Right atrium auricular region (tissue), 2 donors: ENCODE data around the gene COL28A1. TPM values are rescaled to one million over a fixed set of nuclear protein-coding genes. Genes with fewer than 3 reads are reported as not detected.

Experiments
- DNase-seq: peaks from one replicate; pipeline ENCODE4 v3.0.0-alpha.2; 2019; ENCODE audit warnings: low spot score
- H3K27ac ChIP-seq, 2 donors: fragments of 200-600 bp; sonication (generic); 1 replicate in 1 of 2; 2 replicates in 1 of 2; pipeline ENCODE4 v1.5.1; 2016 to 2019
- H3K27me3 ChIP-seq, 2 donors: fragments of 200-600 bp; sonication (generic); one replicate each; pipeline versions ENCODE4 v1.5.1 to v1.6.0; 2017 to 2019
- H3K36me3 ChIP-seq: fragments of 200-600 bp; sonication (generic); one replicate; pipeline ENCODE4 v1.5.1; 2016
- H3K4me1 ChIP-seq, 2 donors: fragments of 200-600 bp; sonication (generic); one replicate each; pipeline versions ENCODE4 v1.5.1 to v1.6.0; 2017 to 2019
- H3K4me3 ChIP-seq, 2 donors: fragments of 200-600 bp; sonication (generic); 1 replicate in 1 of 2; 2 replicates in 1 of 2; pipeline ENCODE4 v1.5.1; 2017 to 2019; ENCODE audit warnings: mild to moderate bottlenecking in 1 of 2, moderate library complexity in 1 of 2
- H3K9me3 ChIP-seq, 2 donors: fragments of 200-600 bp; sonication (generic); one replicate each; pipeline ENCODE4 v1.5.1; 2019
- total RNA-seq, 2 donors: library from RNA; depleted of rRNA; stranded (reverse); fragments of >200 nt; gene quantifications; one replicate each; pipeline ENCODE4 v1.1.0, GENCODE V29; 2016
- TF ChIP-seq, protein P1 (sequence below), 2 donors: fragments of 200-600 bp; sonication (generic); IDR thresholded peaks; one replicate each; pipeline ENCODE4 v1.5.1; 2019; ENCODE audit warnings: antibody characterized with exemption in 2 of 2

COL28A1 gene
- total RNA-seq, 2 donors from 2014 or later = 1.5 to 2.3 TPM

DNA sequence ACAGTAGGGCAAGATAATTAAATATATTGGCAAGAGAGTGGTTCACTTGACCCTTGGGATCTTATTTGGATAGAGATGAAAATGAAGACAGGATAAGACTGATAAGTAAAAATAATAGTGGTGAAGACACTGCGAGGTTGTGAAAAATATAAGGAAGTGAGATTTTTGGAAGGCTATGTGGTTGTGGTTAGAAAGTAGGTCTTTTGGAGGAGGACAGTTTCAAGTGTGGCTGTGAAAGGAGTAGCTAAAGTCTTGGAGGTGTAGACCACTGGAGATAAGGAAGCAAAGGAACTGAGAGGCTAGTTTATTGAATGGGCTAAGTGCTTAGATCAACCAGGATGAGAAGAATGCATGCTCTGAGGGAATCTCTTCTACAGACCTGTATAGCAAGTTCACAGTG is 42.2 kb upstream of the COL28A1 start:
- peaks cover 7% of the 10 kb centered on the region for H3K36me3 ChIP-seq
- no peaks in the 10 kb centered on the region for H3K27me3 ChIP-seq
- H3K4me1 ChIP-seq = no peaks in the 10 kb centered on the region
- H3K4me3 ChIP-seq = no peak overlapping the region
- TF ChIP-seq, protein P1, sequence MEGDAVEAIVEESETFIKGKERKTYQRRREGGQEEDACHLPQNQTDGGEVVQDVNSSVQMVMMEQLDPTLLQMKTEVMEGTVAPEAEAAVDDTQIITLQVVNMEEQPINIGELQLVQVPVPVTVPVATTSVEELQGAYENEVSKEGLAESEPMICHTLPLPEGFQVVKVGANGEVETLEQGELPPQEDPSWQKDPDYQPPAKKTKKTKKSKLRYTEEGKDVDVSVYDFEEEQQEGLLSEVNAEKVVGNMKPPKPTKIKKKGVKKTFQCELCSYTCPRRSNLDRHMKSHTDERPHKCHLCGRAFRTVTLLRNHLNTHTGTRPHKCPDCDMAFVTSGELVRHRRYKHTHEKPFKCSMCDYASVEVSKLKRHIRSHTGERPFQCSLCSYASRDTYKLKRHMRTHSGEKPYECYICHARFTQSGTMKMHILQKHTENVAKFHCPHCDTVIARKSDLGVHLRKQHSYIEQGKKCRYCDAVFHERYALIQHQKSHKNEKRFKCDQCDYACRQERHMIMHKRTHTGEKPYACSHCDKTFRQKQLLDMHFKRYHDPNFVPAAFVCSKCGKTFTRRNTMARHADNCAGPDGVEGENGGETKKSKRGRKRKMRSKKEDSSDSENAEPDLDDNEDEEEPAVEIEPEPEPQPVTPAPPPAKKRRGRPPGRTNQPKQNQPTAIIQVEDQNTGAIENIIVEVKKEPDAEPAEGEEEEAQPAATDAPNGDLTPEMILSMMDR (IDR thresholded peaks at IDR 0.05) = no peak
- DNase-seq = no peak
- no peak overlapping the region for H3K27ac ChIP-seq
- no peaks in the 10 kb centered on the region for H3K9me3 ChIP-seq

- Histone ChIP-seq H3K27me3 (no peaks in the 10 kb centered on the region), H3K9me3 (no peaks in the 10 kb centered on the region), H3K36me3 (peaks cover 7% of the 10 kb centered on the region), H3K27ac (no peak overlapping the region), H3K4me3 (no peak overlapping the region), H3K4me1 (no peaks in the 10 kb centered on the region)
- TF ChIP-seq, protein P1 (IDR thresholded peaks at IDR 0.05) = no peak
- no peak for DNase-seq
These were observed 40.7 kb upstream of the COL28A1 start for GRCh38 chr7:7576344-7576743.

- H3K36me3 ChIP-seq = peaks cover 7% of the 10 kb centered on the region
- peaks cover 0 to 11% of the 10 kb centered on the region in 2 donors for H3K4me1 ChIP-seq
- no peaks in the 10 kb centered on the region for H3K27me3 ChIP-seq
- TF ChIP-seq, protein P1 (IDR thresholded peaks at IDR 0.05) = no peak
- no peak overlapping the region for H3K4me3 ChIP-seq
- H3K27ac ChIP-seq = no peak overlapping the region
- H3K9me3 ChIP-seq = no peaks in the 10 kb centered on the region
- DNase-seq = no peak
These were observed 38.0 kb upstream of the COL28A1 start for GRCh38 chr7:7573701-7574100.

DNA sequence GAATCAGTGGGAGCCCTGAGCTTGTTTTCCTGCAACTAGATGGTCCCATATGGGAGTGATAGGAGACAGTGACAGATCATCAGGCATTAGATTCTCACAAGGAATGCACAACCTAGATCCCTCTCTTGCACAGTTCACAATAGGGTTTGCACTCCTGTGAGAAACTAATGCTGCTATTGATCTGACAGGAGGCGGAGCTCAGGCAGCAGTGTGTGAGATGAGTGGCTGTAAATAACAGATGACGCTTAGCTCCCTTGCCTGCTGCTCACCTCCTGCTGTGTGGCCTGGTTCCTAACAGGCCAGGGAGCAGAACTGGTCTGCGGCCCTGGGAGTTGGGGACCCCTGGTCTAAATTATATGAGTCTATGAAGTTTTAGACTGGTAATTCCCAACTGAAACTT is 34.9 kb upstream of the COL28A1 start:
- Histone ChIP-seq H3K4me1 (peaks cover 0 to 29% of the 10 kb centered on the region in 2 donors), H3K4me3 (no peak overlapping the region), H3K9me3 (no peaks in the 10 kb centered on the region), H3K27ac (no peak overlapping the region), H3K36me3 (peaks cover 7% of the 10 kb centered on the region), H3K27me3 (no peaks in the 10 kb centered on the region)
- DNase-seq = no peak
- TF ChIP-seq, protein P1 (IDR thresholded peaks at IDR 0.05) = no peak

DNA sequence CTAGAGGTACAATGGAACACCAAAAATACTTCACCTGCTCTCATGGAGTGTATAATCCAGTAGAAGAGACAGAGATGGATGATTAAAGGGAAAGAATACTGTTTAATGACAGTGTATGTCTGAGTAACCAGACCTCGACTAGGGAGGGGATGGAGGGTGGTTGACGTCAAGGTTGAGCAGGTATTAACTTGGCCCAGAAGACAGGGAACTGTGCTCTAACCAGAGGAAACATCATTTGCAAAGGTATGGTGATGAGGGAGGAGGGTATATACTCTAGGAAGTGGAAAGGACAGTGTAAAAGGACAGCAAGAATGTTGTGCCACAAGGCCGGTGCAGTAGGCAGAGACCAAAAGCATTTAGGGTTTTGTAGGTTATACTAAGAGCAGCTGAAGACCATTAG is 33.9 kb upstream of the COL28A1 start:
- no peak overlapping the region for H3K27ac ChIP-seq
- no peaks in the 10 kb centered on the region for H3K9me3 ChIP-seq
- H3K27me3 ChIP-seq = no peaks in the 10 kb centered on the region
- DNase-seq = no peak
- H3K4me3 ChIP-seq = no peak overlapping the region
- peaks cover 7% of the 10 kb centered on the region for H3K36me3 ChIP-seq
- H3K4me1 ChIP-seq = peaks cover 0 to 29% of the 10 kb centered on the region in 2 donors
- TF ChIP-seq, protein P1 (IDR thresholded peaks at IDR 0.05) = no peak

DNA sequence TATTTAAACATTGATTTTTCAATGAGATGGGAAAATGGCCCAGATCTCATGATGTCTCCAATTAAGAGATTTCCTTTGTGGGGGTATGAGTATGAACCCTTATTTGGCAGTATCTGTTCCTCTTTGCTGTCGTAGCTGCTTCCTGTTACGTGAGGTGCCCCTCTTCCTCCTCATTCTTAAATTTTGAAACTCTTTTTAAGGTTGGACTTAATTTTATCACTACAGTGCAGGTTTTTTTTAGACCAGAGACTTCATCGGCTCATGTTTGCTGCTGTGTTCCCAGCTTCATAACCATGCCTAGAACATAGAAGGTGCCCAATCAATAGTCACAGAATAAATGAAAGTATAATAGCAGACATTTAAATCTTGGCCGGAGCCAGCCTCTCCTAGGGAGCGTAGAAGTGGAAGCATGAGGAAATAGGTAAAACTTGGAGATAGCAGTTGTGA is 33.4 kb upstream of the COL28A1 start:
- Histone ChIP-seq H3K27me3 (no peaks in the 10 kb centered on the region), H3K27ac (no peak overlapping the region), H3K9me3 (no peaks in the 10 kb centered on the region), H3K36me3 (peaks cover 7% of the 10 kb centered on the region), H3K4me3 (no peak overlapping the region), H3K4me1 (peaks cover 0 to 29% of the 10 kb centered on the region in 2 donors)
- TF ChIP-seq, protein P1 (IDR thresholded peaks at IDR 0.05) = no peak
- DNase-seq = no peak
